ENCODE results near the gene IL5RA.

DNA sequence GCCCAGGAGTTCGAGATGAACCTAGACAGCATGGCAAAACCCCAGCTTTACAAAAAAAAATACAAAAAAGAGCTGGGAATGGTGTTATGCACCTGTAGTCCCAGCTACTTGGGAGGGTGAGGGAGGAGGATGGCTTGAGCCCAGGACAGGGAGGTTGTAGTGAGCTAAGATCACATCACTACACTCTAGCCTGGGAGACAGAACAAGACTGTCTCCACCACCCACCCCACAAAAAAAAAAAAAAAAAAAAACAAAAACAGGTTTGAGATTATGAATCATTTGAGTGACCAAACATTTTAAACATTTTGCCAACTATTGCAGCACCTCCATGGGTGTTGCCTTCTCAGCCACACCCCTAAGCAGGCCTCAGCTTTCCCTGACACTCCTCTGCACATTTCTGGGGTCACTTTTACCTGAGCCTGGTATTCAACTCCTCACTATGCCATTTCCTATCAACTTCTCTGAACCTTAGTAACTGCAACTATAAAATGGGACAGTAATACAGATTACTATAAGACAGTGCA is 41.8 kb downstream of the IL5RA start:
- TF ChIP-seq ZFP30 (CRISPR knock-in tag; IDR thresholded peaks at IDR 0.05) = no peak
- TF ChIP-seq ZNF565 (CRISPR knock-in tag; conservative IDR thresholded peaks at IDR 0.05; ENCODE audit: low read depth) = no peak

Data from SK-N-SH treated with all-trans-retinoic acid at 6 μM for 48 hours (cell line).